LNCAP (cell line): ENCODE data around the gene SPAG17.

Experiments used
- CTCF ChIP-seq: fragments of 450-650 bp; IDR thresholded peaks from 2 replicates; pipeline ENCODE4 v1.5.1; 2017; ENCODE audit warnings: mild to moderate bottlenecking

The SPAG17 gene

GRCh38 chr1:118160806-118161205 is 24.2 kb downstream of the SPAG17 start:
- TF ChIP-seq CTCF, result no peak

GRCh38 chr1:118159569-118159968 is 25.5 kb downstream of the SPAG17 start:
- no peak for TF ChIP-seq CTCF

GRCh38 chr1:118158924-118159323 is 26.1 kb downstream of the SPAG17 start:
- TF ChIP-seq CTCF, result no peak

GRCh38 chr1:118157506-118157905 is 27.5 kb downstream of the SPAG17 start:
- TF ChIP-seq CTCF, result no peak

- TF ChIP-seq CTCF, result no peak
These were observed 29.9 kb downstream of the SPAG17 start for GRCh38 chr1:118155106-118155505.

- TF ChIP-seq CTCF, result peak; percentile 78
These were observed 30.8 kb downstream of the SPAG17 start for GRCh38 chr1:118154220-118154619.

- TF ChIP-seq CTCF, result peak; percentile 78
These were observed 33.6 kb downstream of the SPAG17 start for GRCh38 chr1:118151312-118151937.

- TF ChIP-seq CTCF, result no peak
These were observed 35.2 kb downstream of the SPAG17 start for GRCh38 chr1:118149799-118150198.
